Caki2 (cell line): ENCODE results near the gene RASGEF1C. TPM values are rescaled to one million over a fixed set of nuclear protein-coding genes. Genes with fewer than 3 reads are reported as not detected.
A peak's percentile ranks its signal among the peaks of the same experiment; 100 is the strongest.

Source experiments
- DNase-seq: peaks from one replicate; pipeline ENCODE4 v3.0.0-alpha.2; 2015; ENCODE audit warnings: low read depth
- in situ Hi-C: cut with HindIII; loops from 2 replicates; pipeline ENCODE4 v1.10.0; 2016; ENCODE audit warnings: low sequenced_read_pairs, low pct_unique_long_range_greater_than_20kb, mixed read lengths
- total RNA-seq: library from RNA; depleted of rRNA; stranded (reverse); fragments of >200 nt; shearing (Covaris generic); gene quantifications from 2 replicates; pipeline ENCODE4 v1.2.3, GENCODE V29; 2014; ENCODE audit warnings: low replicate concordance

Gene RASGEF1C
- total RNA-seq, 1 experiment from 2014 or later = 0.64 TPM

- DNase-seq = peak; percentile 8
- in situ Hi-C loops = loop anchor here (25.0 kb wide), 1 partner anchor 127 kb away; the partner anchor contains the start of gene RASGEF1C
Observed at GRCh38 chr5:180084638-180085561, 124.1 kb downstream of the RASGEF1C start.

- in situ Hi-C loops = loop anchor here (25.0 kb wide), 1 partner anchor 129 kb away; the partner anchor contains the start of gene RASGEF1C
- DNase-seq = no peak
Observed at GRCh38 chr5:180083529-180084060, 125.4 kb downstream of the RASGEF1C start.

- in situ Hi-C loops = loop anchor here (25.0 kb wide), 1 partner anchor 129 kb away; the partner anchor contains the start of gene RASGEF1C
- DNase-seq = no peak
Observed at GRCh38 chr5:180082633-180083420, 126.2 kb downstream of the RASGEF1C start.

- no peak for DNase-seq
- in situ Hi-C loops = loop anchor here (25.0 kb wide), 1 partner anchor 131 kb away; the partner anchor contains the start of gene RASGEF1C
Observed at GRCh38 chr5:180081481-180081880, 127.5 kb downstream of the RASGEF1C start.

- in situ Hi-C loops = loop anchor here (25.0 kb wide), 1 partner anchor 132 kb away; the partner anchor contains the start of gene RASGEF1C
- DNase-seq = no peak
Observed at GRCh38 chr5:180080486-180081280, 128.3 kb downstream of the RASGEF1C start.

- in situ Hi-C loops = loop anchor here (25.0 kb wide), 1 partner anchor 132 kb away; the partner anchor contains the start of gene RASGEF1C
- DNase-seq = no peak
Observed at GRCh38 chr5:180079702-180080466, 129.1 kb downstream of the RASGEF1C start.

GRCh38 chr5:180078348-180078747 lies 130.7 kb downstream of the RASGEF1C start:
- no peak for DNase-seq
- in situ Hi-C loops = loop anchor here (25.0 kb wide), 1 partner anchor 134 kb away; the partner anchor contains the start of gene RASGEF1C

GRCh38 chr5:180077594-180078284 lies 131.3 kb downstream of the RASGEF1C start:
- DNase-seq = no peak
- in situ Hi-C loops = loop anchor here (25.0 kb wide), 1 partner anchor 135 kb away; the partner anchor contains the start of gene RASGEF1C

GRCh38 chr5:180075703-180076102 lies 133.3 kb downstream of the RASGEF1C start:
- in situ Hi-C loops = loop anchor here (25.0 kb wide), 1 partner anchor 137 kb away; the partner anchor contains the start of gene RASGEF1C

GRCh38 chr5:180074462-180074861 lies 134.5 kb downstream of the RASGEF1C start:
- no peak for DNase-seq
- in situ Hi-C loops = no loop called here

More at GRCh38 chr5:180075703-180076102, 133.3 kb downstream of the RASGEF1C start:
- no peak for DNase-seq

GRCh38 chr5:180072556-180072955 lies 136.5 kb downstream of the RASGEF1C start:
- in situ Hi-C loops = no loop called here
- DNase-seq = no peak

GRCh38 chr5:180072256-180072548 lies 136.8 kb downstream of the RASGEF1C start:
- DNase-seq = no peak
- in situ Hi-C loops = no loop called here

- DNase-seq = peak; percentile 94
- in situ Hi-C loops = no loop called here
Observed at GRCh38 chr5:180071531-180072255, 137.3 kb downstream of the RASGEF1C start, which contains the start of gene RNF130. Gene RNF130 (minus strand): TSS chr5:180071759. CDS start chr5:180071702, 57 bp downstream.

- peak; percentile 60 for DNase-seq
- in situ Hi-C loops = no loop called here
Observed at GRCh38 chr5:180070756-180071530, 138.1 kb downstream of the RASGEF1C start.
